HepG2 (cell line): Measurements from ENCODE around the gene BASP1. TPM values are rescaled to one million over a fixed set of nuclear protein-coding genes. Genes with fewer than 3 reads are reported as not detected.

Source experiments
- ATAC-seq: fragments of 200-7000 bp; cut with Tn5 transposase; 3 replicates; pipeline ENCODE4 v1.9.1; 2020; ENCODE audit warnings: mild to moderate bottlenecking, moderate library complexity
- BruUV-seq: library from RNA; stranded (reverse); fragments of 400-500 nt; replicated peaks from 2 replicates; lab custom pipeline; 2021; lab: Mats Ljungman, UMichigan
- CTCF ChIA-PET: fragments of 300-600 bp; formaldehyde crosslinking; extraction: SDS; loops from one replicate; lab custom pipeline; 2021; ENCODE audit warnings: low total read pairs, inconsistent platforms, low intra/inter-chr PET ratio; lab: Yijun Ruan, JAX
- POLR2A ChIA-PET: fragments of 350-600 bp; sonication (Branson Sonifier 250); formaldehyde crosslinking; loops from one replicate; lab custom pipeline; 2020; ENCODE audit warnings: antibody characterized with exemption, inconsistent platforms; lab: Yijun Ruan, JAX
- DNase-seq: peaks from one replicate; pipeline ENCODE4 v3.0.0-alpha.2; 2015; ENCODE audit warnings: low spot score
- FAIRE-seq: peaks from 3 replicates; lab custom pipeline; 2011; peaks lifted over from hg19 to GRCh38; lab: Jason Lieb, UNC
- H2AFZ ChIP-seq: one replicate; pipeline ENCODE4 v1.6.1; 2011; ENCODE audit warnings: low read length, inconsistent platforms
- H3K27ac ChIP-seq: fragments of 300-600 bp; 3 replicates; pipeline ENCODE4 v1.8.0; 2011; ENCODE audit warnings: mixed run types, mild to moderate bottlenecking, mixed read lengths, low read length, inconsistent platforms; ENCODE audit not compliant: insufficient read depth; ENCODE audit errors: extremely low read length
- H3K27me3 ChIP-seq, 2 experiments: fragments of 200-600 bp in 1 of 2; 2 replicates in 1 of 2; 3 replicates in 1 of 2; pipeline versions ENCODE4 v1.6.0 to v1.8.0; 2011; ENCODE audit warnings: low read length in 2 of 2, mild to moderate bottlenecking in 2 of 2, moderate library complexity in 2 of 2, inconsistent platforms in 1 of 2; ENCODE audit not compliant: insufficient read depth in 2 of 2, control insufficient read depth in 1 of 2
- H3K36me3 ChIP-seq, 2 experiments: fragments of 200-600 bp in 1 of 2; replicated peaks in 1 of 2; 2 replicates in 1 of 2; 3 replicates in 1 of 2; pipeline versions ENCODE4 v1.5.1 to v1.8.0; 2011; ENCODE audit warnings: low read length in 2 of 2, inconsistent platforms in 1 of 2; ENCODE audit not compliant: insufficient read depth in 2 of 2, control insufficient read depth in 1 of 2
- H3K4me1 ChIP-seq: 2 replicates; pipeline ENCODE4 v1.5.1; 2012; ENCODE audit warnings: low read length, inconsistent platforms; ENCODE audit not compliant: insufficient read depth
- H3K4me2 ChIP-seq: 2 replicates; pipeline ENCODE4 v1.6.0; 2011; ENCODE audit warnings: low read depth, low read length, inconsistent platforms
- H3K4me3 ChIP-seq, 3 experiments: fragments of 200-600 bp in 1 of 3; sonication (generic), shearing (Covaris generic) in 1 of 3; replicated peaks in 1 of 3; 2 replicates each; pipeline ENCODE4 v1.5.1; 2011 to 2016; ENCODE audit warnings: low read length in 3 of 3, inconsistent platforms in 2 of 3, low read depth in 2 of 3, mild to moderate bottlenecking in 2 of 3, control low read depth in 1 of 3, mixed read lengths in 1 of 3; ENCODE audit not compliant: insufficient read depth in 1 of 3
- H3K79me2 ChIP-seq: one replicate; pipeline ENCODE4 v1.6.1; 2011; ENCODE audit warnings: low read length, inconsistent platforms; ENCODE audit not compliant: insufficient read depth
- H3K9ac ChIP-seq: 2 replicates; pipeline ENCODE4 v1.6.0; 2011; ENCODE audit warnings: mild to moderate bottlenecking, low read depth, low read length, inconsistent platforms; ENCODE audit not compliant: insufficient read depth
- H3K9me3 ChIP-seq: 2 replicates; pipeline ENCODE4 v1.5.1; 2012; ENCODE audit warnings: mild to moderate bottlenecking, low read length
- H4K20me1 ChIP-seq: 2 replicates; pipeline ENCODE4 v1.6.0; 2011; ENCODE audit warnings: inconsistent platforms, mild to moderate bottlenecking, low read length, moderate library complexity; ENCODE audit not compliant: insufficient read depth
- HOXA9 ChIP-seq: sonication (generic); formaldehyde crosslinking; IDR thresholded peaks from 2 replicates; pipeline ENCODE4 v1.8.1; 2022; ENCODE audit warnings: missing genetic modification reagents, mild to moderate bottlenecking, moderate library complexity, borderline replicate concordance
- KAT2B ChIP-seq: fragments of 150-350 bp; IDR thresholded peaks from 2 replicates; pipeline ENCODE4 v1.6.1; 2014; ENCODE audit warnings: low read depth, low read length, borderline replicate concordance
- PHF5A ChIP-seq: IDR thresholded peaks from one replicate; pipeline ENCODE4 v1.6.1; 2018; ENCODE audit warnings: low read depth, missing genetic modification reagents; ENCODE audit not compliant: unreplicated experiment
- POGK ChIP-seq: sonication (generic); formaldehyde crosslinking; conservative IDR thresholded peaks from 2 replicates; pipeline ENCODE4 v1.8.0; 2022; ENCODE audit warnings: mild to moderate bottlenecking, moderate library complexity, missing genetic modification reagents
- REL ChIP-seq: sonication (generic); formaldehyde crosslinking; conservative IDR thresholded peaks from 2 replicates; pipeline ENCODE4 v1.8.0; 2022; ENCODE audit warnings: mild to moderate bottlenecking, missing genetic modification reagents, moderate library complexity
- SMC3 ChIP-seq: IDR thresholded peaks from 2 replicates; pipeline ENCODE4 v1.6.1; 2011; ENCODE audit warnings: low read length, improper control_type of control experiment
- SUZ12 ChIP-seq: fragments of 150-350 bp; IDR thresholded peaks from 2 replicates; pipeline ENCODE4 v1.6.1; 2014; ENCODE audit warnings: low read depth, low read length
- TP53 ChIP-seq: sonication (generic); formaldehyde crosslinking; conservative IDR thresholded peaks from 2 replicates; pipeline ENCODE4 v1.4.0; 2020; ENCODE audit warnings: missing genetic modification reagents
- TRIM22 ChIP-seq: fragments of 450-650 bp; IDR thresholded peaks from 2 replicates; pipeline ENCODE4 v1.6.1; 2017
- ZMAT3 ChIP-seq: sonication (generic); formaldehyde crosslinking; conservative IDR thresholded peaks from 2 replicates; pipeline ENCODE4 v1.7.0; 2021; ENCODE audit warnings: missing genetic modification reagents
- ZNF335 ChIP-seq: sonication (generic); formaldehyde crosslinking; IDR thresholded peaks from 2 replicates; pipeline ENCODE4 v1.4.0; 2020; ENCODE audit warnings: missing genetic modification reagents
- ZNF547 ChIP-seq: sonication (generic); formaldehyde crosslinking; IDR thresholded peaks from 2 replicates; pipeline ENCODE4 v1.5.1; 2020; ENCODE audit warnings: mild to moderate bottlenecking, missing genetic modification reagents
- ZNF570 ChIP-seq: sonication (generic); formaldehyde crosslinking; IDR thresholded peaks from 2 replicates; pipeline ENCODE4 v1.4.0; 2020; ENCODE audit warnings: mild to moderate bottlenecking, missing genetic modification reagents, borderline replicate concordance
- ZNF776 ChIP-seq: sonication (generic); formaldehyde crosslinking; IDR thresholded peaks from 2 replicates; pipeline ENCODE4 v1.4.0; 2020; ENCODE audit warnings: mild to moderate bottlenecking, missing genetic modification reagents
- WGBS: methylation state at CpG from one replicate; pipeline ENCODE4 v1.1.6; 2017; ENCODE audit warnings: low lambda C conversion rate; 5-methylcytosine and 5-hydroxymethylcytosine counted together
- in situ Hi-C: cut with HindIII; loops from 2 replicates; pipeline ENCODE4 v1.10.0; 2017; ENCODE audit warnings: low pct_unique_long_range_greater_than_20kb; ENCODE audit not compliant: extremely low pct_ligation_motif_present
- intact Hi-C: fragments of 100-400 bp; cut with micrococcal nuclease; formaldehyde crosslinking; loops from one replicate; pipeline ENCODE4 v1.10.0; 2022; ENCODE audit not compliant: unreplicated experiment
- polyA plus RNA-seq, 8 experiments: library from polyadenylated mRNA; depleted of rRNA in 3 of 8; stranded (reverse) in 7 of 8; unstranded in 1 of 8; fragments of >200 nt; fragmentation: Illumina TruSeq in 4 of 8; extraction: Trizol in 4 of 8; gene quantifications; 2 replicates each; pipeline versions ENCODE4 v1.2.1 to v1.2.3, GENCODE V29; 2011 to 2016; ENCODE audit warnings: low read depth in 4 of 8, missing spikeins in 1 of 8, mixed read lengths in 1 of 8; ENCODE audit not compliant: insufficient read depth in 1 of 8
- total RNA-seq, 5 experiments: library from RNA; depleted of rRNA; stranded (reverse); fragments of >200 nt; fragmentation: Illumina TruSeq; extraction: Trizol; gene quantifications; 2 replicates each; pipeline ENCODE4 v1.2.3, GENCODE V29; 2016; ENCODE audit warnings: low read depth in 1 of 5

BASP1 gene
- total and polyA plus RNA-seq, 2 of the 13 experiments (the other 11 are each of a cell fraction or from before 2014, with no cell fraction given), result 0.04 TPM; not detected in 1

- DNase-seq, result no peak
- H4K20me1 ChIP-seq, result no peaks in the 10 kb centered on the region
- ATAC-seq, result no peak
- H3K4me3 ChIP-seq, result no peak overlapping the region
- H3K9ac ChIP-seq, result no peak overlapping the region
- in situ Hi-C loops, result no loop called here
- H3K36me3 ChIP-seq, result no peaks in the 10 kb centered on the region
- no peak overlapping the region for H2AFZ ChIP-seq
- no peaks in the 10 kb centered on the region for H3K4me1 ChIP-seq
- ChIA-PET CTCF (no interaction called here), POLR2A (no interaction called here)
- H3K27me3 ChIP-seq, result peaks cover 0 to 9% of the 10 kb centered on the region in 2 experiments; a peak in 2 of 5 replicates
- H3K4me2 ChIP-seq, result no peak overlapping the region
- H3K79me2 ChIP-seq, result no peaks in the 10 kb centered on the region
- 6% methylated on average over 1 of the region's 1 CpG for WGBS
- no peak overlapping the region for H3K27ac ChIP-seq
- H3K9me3 ChIP-seq, result no peaks in the 10 kb centered on the region
- FAIRE-seq, result no peak
- intact Hi-C loops, result no loop called here
- no TSS peak for BruUV-seq
- TF ChIP-seq ZNF547 (no peak), HOXA9 (CRISPR knock-in tag) (no peak), ZNF776 (CRISPR knock-in tag) (no peak), POGK (CRISPR knock-in tag) (no peak), TRIM22 (no peak), ZNF570 (CRISPR knock-in tag) (no peak), ZNF335 (no peak), KAT2B (no peak), PHF5A (CRISPR knock-in tag) (no peak), SMC3 (no peak), SUZ12 (no peak), TP53 (CRISPR knock-in tag) (no peak), ZMAT3 (CRISPR knock-in tag) (no peak), REL (CRISPR knock-in tag) (no peak)
Observed at GRCh38 chr5:17240487-17240886, 23.1 kb downstream of the BASP1 start.
